KMS-11 (cell line): ENCODE results near the gene SCUBE1.

Experiments
- H2AFZ ChIP-seq: fragments of 200-600 bp; sonication (generic); 2 replicates; pipeline ENCODE4 v1.6.1; 2016; ENCODE audit warnings: antibody characterized with exemption, mixed run types, low read depth
- H3K27ac ChIP-seq: fragments of 200-600 bp; sonication (generic); 2 replicates; pipeline ENCODE4 v1.6.1; 2016; ENCODE audit warnings: mild to moderate bottlenecking, mixed run types
- H3K27me3 ChIP-seq: fragments of 200-600 bp; sonication (generic); 2 replicates; pipeline ENCODE4 v1.6.1; 2017; ENCODE audit warnings: mild to moderate bottlenecking, low read depth, mixed run types, moderate library complexity; ENCODE audit not compliant: insufficient read depth
- H3K36me3 ChIP-seq: fragments of 200-600 bp; sonication (generic); 2 replicates; pipeline ENCODE4 v1.6.1; 2017; ENCODE audit warnings: mild to moderate bottlenecking, mixed run types; ENCODE audit not compliant: insufficient read depth
- H3K4me1 ChIP-seq: fragments of 200-600 bp; sonication (generic); 2 replicates; pipeline ENCODE4 v1.6.1; 2016; ENCODE audit warnings: mild to moderate bottlenecking, low read depth, mixed run types; ENCODE audit not compliant: poor library complexity, severe bottlenecking
- H3K4me2 ChIP-seq: fragments of 200-600 bp; sonication (generic); 2 replicates; pipeline ENCODE4 v1.7.0; 2016; ENCODE audit warnings: mild to moderate bottlenecking, mixed run types
- H3K4me3 ChIP-seq: fragments of 200-600 bp; sonication (generic); IDR thresholded peaks from 2 replicates; pipeline ENCODE4 v1.6.1; 2017; ENCODE audit warnings: low read depth, low read length, mixed read lengths; ENCODE audit not compliant: insufficient read depth
- H3K79me2 ChIP-seq: fragments of 200-600 bp; sonication (generic); 2 replicates; pipeline ENCODE4 v1.6.1; 2016; ENCODE audit warnings: low read depth, mixed run types; ENCODE audit not compliant: insufficient read depth
- H3K9ac ChIP-seq: fragments of 200-600 bp; sonication (generic); 2 replicates; pipeline ENCODE4 v1.6.1; 2016; ENCODE audit warnings: mild to moderate bottlenecking, mixed run types
- H4K20me1 ChIP-seq: fragments of 200-600 bp; sonication (generic); 2 replicates; pipeline ENCODE4 v1.6.1; 2016; ENCODE audit warnings: mild to moderate bottlenecking, mixed run types; ENCODE audit not compliant: insufficient read depth
- TF ChIP-seq, protein P1 (sequence below): fragments of 200-600 bp; sonication (generic); conservative IDR thresholded peaks from 2 replicates; pipeline ENCODE4 v1.6.1; 2017; ENCODE audit warnings: low read depth, mild to moderate bottlenecking, antibody characterized with exemption, low read length, moderate library complexity, mixed read lengths

SCUBE1 gene

DNA sequence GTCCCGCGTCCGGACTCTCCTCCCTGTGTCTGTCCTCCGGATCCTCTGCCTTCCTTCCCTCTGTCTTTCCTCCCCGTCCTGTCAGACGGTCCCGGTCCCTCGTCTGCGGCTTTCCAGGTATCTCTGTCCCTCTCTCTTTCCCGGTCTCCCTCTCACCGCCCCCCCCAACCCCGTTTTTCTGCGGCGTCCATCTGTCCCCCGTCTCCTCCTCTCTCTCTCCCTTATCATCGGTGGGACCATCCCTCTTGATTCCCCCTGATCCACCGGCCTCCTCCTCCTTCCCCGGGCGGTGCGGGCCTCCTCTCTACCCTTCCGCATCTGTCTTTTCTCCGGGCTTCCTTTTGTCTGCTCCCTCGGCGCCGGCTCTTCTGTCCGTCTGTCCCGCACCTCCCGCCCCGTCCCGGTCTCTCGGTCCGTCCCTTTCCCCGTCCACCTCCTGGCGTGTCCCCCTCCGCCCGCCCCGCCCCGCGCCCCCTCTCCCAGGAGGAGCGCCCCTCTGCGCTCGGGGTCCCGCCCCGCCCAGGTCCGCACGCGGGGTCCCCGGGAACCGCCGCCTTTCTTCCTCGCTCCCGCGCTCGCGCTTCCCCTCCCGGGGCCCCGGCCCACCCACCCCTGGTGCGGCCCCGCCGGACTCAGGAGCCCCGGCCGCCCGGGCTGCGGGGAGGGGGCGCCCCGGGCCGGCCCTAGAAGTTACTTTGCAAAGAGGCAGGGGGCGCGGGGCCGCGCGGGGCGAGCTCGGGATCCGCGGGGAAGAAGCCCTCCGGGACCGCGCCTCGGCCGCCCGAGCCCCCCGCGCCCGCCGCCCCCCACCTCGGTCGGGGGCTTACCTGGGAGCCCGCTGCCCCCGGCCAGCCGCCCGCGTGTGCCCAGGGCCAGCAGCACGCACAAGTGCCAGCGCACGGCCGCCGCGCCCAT lies 568 bp downstream of the SCUBE1 start:
- Histone ChIP-seq H3K79me2 (no peaks in the 10 kb centered on the region), H3K9ac (no peak overlapping the region), H3K4me2 (no peak overlapping the region), H3K36me3 (no peaks in the 10 kb centered on the region), H3K27ac (no peak overlapping the region), H3K27me3 (peaks cover 19% of the 10 kb centered on the region; the same call in 1 of the 2 replicates), H3K4me1 (peaks cover 4% of the 10 kb centered on the region), H4K20me1 (no peaks in the 10 kb centered on the region), H3K4me3 (no peak overlapping the region), H2AFZ (no peak overlapping the region)
- TF ChIP-seq, protein P1, sequence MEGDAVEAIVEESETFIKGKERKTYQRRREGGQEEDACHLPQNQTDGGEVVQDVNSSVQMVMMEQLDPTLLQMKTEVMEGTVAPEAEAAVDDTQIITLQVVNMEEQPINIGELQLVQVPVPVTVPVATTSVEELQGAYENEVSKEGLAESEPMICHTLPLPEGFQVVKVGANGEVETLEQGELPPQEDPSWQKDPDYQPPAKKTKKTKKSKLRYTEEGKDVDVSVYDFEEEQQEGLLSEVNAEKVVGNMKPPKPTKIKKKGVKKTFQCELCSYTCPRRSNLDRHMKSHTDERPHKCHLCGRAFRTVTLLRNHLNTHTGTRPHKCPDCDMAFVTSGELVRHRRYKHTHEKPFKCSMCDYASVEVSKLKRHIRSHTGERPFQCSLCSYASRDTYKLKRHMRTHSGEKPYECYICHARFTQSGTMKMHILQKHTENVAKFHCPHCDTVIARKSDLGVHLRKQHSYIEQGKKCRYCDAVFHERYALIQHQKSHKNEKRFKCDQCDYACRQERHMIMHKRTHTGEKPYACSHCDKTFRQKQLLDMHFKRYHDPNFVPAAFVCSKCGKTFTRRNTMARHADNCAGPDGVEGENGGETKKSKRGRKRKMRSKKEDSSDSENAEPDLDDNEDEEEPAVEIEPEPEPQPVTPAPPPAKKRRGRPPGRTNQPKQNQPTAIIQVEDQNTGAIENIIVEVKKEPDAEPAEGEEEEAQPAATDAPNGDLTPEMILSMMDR, result no peak

DNA sequence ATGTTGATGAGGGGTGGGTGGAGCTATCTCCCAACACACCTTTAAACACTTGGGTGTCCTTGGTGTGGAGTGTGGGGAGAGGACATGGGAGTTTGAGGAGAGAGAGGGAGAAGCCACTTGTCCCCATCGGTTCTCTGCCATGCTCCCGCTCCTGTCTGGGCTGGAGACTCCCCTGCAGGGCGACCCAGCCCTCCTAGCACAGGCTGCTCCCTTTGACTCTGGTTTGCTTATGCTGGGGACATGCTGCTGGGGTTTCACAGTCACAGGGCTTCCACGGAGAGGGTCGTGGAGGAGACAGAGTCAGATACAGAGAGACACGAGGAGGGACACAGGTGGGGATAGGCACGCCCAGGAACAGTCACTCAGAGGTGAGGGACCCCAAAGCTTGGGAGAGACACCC lies 1.6 kb downstream of the SCUBE1 start:
- no peak overlapping the region for H3K27ac ChIP-seq
- H3K9ac ChIP-seq, result no peak overlapping the region
- no peak overlapping the region for H2AFZ ChIP-seq
- H3K4me1 ChIP-seq, result peaks cover 4% of the 10 kb centered on the region
- H3K36me3 ChIP-seq, result no peaks in the 10 kb centered on the region
- H3K27me3 ChIP-seq, result peaks cover 27% of the 10 kb centered on the region; the same call in 1 of the 2 replicates
- no peaks in the 10 kb centered on the region for H4K20me1 ChIP-seq
- no peak overlapping the region for H3K4me3 ChIP-seq
- TF ChIP-seq, protein P1, result no peak
- H3K4me2 ChIP-seq, result no peak overlapping the region
- no peaks in the 10 kb centered on the region for H3K79me2 ChIP-seq

DNA sequence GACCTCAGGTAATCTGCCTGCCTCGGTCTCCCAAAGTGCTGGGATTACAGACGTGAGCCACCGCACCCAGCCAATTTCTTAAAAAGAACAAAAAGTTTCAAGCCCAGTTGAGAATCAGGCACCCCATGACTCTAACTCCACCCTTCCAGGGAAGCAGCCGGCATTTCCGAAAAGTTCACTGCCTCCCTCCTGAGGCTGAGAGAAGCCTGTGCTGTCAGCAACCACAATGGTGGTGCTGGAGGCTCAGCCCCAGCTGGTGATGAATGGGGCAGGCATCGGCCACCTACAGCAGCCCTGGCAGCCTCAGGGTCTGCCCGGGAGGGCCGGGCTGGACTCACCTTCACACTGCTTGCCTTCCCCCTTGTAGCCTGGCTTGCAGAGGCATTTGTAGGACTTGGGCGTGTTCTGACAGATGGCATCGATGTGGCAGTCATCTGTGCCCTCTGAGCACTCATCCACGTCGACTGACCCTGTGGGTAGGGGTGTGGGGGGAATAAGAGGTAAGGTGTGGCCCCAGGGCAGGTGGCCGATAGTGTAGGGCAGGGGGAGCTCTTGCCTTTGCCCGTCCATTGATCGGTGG lies 4.3 kb downstream of the SCUBE1 start:
- H3K36me3 ChIP-seq, result no peaks in the 10 kb centered on the region
- no peaks in the 10 kb centered on the region for H3K79me2 ChIP-seq
- TF ChIP-seq, protein P1, result no peak
- H3K9ac ChIP-seq, result no peak overlapping the region
- H2AFZ ChIP-seq, result no peak overlapping the region
- H4K20me1 ChIP-seq, result no peaks in the 10 kb centered on the region
- no peak overlapping the region for H3K4me2 ChIP-seq
- no peak overlapping the region for H3K4me3 ChIP-seq
- peaks cover 37% of the 10 kb centered on the region for H3K27me3 ChIP-seq
- H3K27ac ChIP-seq, result no peak overlapping the region
- H3K4me1 ChIP-seq, result no peaks in the 10 kb centered on the region

DNA sequence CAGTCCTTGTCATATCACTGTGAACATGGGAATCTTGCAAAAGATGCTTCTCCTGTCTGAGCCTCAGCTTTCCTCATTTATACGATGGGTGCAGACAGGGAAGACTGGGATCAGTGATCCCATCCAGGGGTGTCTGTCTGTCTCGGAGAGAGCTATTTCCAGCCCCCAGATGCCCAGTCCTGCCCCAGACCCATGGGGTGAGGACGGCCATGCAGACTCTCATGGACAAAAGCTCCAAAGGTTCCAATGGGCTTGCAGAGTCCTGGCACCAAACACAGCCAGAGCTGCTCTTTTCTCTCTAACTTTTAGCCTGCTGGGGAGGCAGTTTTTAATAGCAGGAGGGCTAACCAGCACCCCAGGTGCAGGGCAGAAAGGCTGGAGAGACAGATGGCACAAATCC lies 5.2 kb downstream of the SCUBE1 start:
- no peaks in the 10 kb centered on the region for H4K20me1 ChIP-seq

More for the DNA sequence above, 5.2 kb downstream of the SCUBE1 start:
- Histone ChIP-seq H3K36me3 (no peaks in the 10 kb centered on the region), H3K27ac (no peak overlapping the region), H3K4me1 (no peaks in the 10 kb centered on the region), H2AFZ (no peak overlapping the region), H3K79me2 (no peaks in the 10 kb centered on the region), H3K27me3 (peaks cover 46% of the 10 kb centered on the region), H3K4me3 (no peak overlapping the region), H3K4me2 (no peak overlapping the region), H3K9ac (no peak overlapping the region)
- TF ChIP-seq, protein P1, result no peak
